Type B pancreatic cell (in vitro differentiated cells): ENCODE results near the gene NFKBIL1. TPM values are rescaled to one million over a fixed set of nuclear protein-coding genes. Genes with fewer than 3 reads are reported as not detected.

Source experiments
- DNase-seq: peaks from one replicate; pipeline ENCODE4 v3.0.0; 2021; ENCODE audit warnings: mixed read lengths; ENCODE audit not compliant: unreplicated experiment; ENCODE audit errors: extremely low spot score
- H3K27ac Mint-ChIP-seq: 2 replicates; pipeline ENCODE4 v1.8.0; 2021; ENCODE audit warnings: mild to moderate bottlenecking, mixed read lengths
- H3K27me3 Mint-ChIP-seq: 2 replicates; pipeline ENCODE4 v1.8.0; 2021; ENCODE audit warnings: mixed read lengths
- H3K36me3 Mint-ChIP-seq: 2 replicates; pipeline ENCODE4 v1.8.0; 2021; ENCODE audit warnings: mixed read lengths
- H3K4me1 Mint-ChIP-seq: one replicate; pipeline ENCODE4 v1.8.0; 2021; ENCODE audit warnings: mixed read lengths; ENCODE audit not compliant: unreplicated experiment
- H3K4me3 Mint-ChIP-seq: 2 replicates; pipeline ENCODE4 v1.8.0; 2021; ENCODE audit warnings: mild to moderate bottlenecking, mixed read lengths
- H3K9me3 Mint-ChIP-seq: 2 replicates; pipeline ENCODE4 v1.8.0; 2021; ENCODE audit warnings: mixed read lengths
- total RNA-seq: library from RNA; stranded (reverse); gene quantifications from 2 replicates; pipeline ENCODE4 v1.2.1, GENCODE V29; 2021; ENCODE audit warnings: low replicate concordance
- TF ChIP-seq, protein P1 (sequence below): fragments of 200-600 bp; sonication (generic); conservative IDR thresholded peaks from 2 replicates; pipeline ENCODE4 v1.5.0; 2021; ENCODE audit warnings: antibody characterized with exemption, mild to moderate bottlenecking

The NFKBIL1 gene
- total RNA-seq, 1 donor from 2014 or later: 24.2 TPM

DNA sequence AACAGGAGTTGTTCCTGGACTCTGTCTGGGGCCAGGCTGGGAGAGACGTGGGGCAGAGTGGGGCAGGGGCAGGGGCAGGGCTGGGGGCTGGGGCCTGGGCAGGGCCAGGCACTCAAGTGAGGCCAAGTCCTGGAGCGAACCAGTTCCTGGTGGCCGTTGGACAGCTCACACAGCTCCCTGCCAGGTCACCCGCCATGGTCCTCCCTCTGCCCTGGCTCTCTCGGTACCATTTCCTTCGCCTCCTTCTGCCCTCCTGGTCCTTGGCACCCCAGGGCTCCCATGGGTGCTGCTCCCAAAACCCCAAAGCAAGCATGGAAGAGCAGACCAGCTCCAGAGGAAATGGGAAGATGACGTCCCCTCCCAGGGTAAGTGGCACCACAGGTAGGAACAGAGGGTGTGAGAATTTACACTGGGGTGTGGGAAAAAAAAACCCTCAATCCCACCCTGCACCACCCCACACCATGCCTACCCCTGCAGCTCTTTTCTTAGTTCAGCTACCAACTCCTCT, 18.5 kb upstream of the NFKBIL1 start, which contains the start of gene MCCD1:
TSS of gene MCCD1 (plus strand) at position 142 of the 508 bp plus-strand sequence. CDS start at position 195, 53 bp downstream.
- Mint-ChIP-seq H3K27me3 (no peaks in the 10 kb centered on the region), H3K9me3 (no peaks in the 10 kb centered on the region), H3K27ac (peak within 1 kb of the TSS; percentile 70), H3K36me3 (peaks cover 36% of the 10 kb centered on the region), H3K4me1 (peaks cover 4% of the 10 kb centered on the region), H3K4me3 (no peak within 1 kb of the TSS)
- TF ChIP-seq, protein P1, sequence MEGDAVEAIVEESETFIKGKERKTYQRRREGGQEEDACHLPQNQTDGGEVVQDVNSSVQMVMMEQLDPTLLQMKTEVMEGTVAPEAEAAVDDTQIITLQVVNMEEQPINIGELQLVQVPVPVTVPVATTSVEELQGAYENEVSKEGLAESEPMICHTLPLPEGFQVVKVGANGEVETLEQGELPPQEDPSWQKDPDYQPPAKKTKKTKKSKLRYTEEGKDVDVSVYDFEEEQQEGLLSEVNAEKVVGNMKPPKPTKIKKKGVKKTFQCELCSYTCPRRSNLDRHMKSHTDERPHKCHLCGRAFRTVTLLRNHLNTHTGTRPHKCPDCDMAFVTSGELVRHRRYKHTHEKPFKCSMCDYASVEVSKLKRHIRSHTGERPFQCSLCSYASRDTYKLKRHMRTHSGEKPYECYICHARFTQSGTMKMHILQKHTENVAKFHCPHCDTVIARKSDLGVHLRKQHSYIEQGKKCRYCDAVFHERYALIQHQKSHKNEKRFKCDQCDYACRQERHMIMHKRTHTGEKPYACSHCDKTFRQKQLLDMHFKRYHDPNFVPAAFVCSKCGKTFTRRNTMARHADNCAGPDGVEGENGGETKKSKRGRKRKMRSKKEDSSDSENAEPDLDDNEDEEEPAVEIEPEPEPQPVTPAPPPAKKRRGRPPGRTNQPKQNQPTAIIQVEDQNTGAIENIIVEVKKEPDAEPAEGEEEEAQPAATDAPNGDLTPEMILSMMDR: no peak
- no peak for DNase-seq

DNA sequence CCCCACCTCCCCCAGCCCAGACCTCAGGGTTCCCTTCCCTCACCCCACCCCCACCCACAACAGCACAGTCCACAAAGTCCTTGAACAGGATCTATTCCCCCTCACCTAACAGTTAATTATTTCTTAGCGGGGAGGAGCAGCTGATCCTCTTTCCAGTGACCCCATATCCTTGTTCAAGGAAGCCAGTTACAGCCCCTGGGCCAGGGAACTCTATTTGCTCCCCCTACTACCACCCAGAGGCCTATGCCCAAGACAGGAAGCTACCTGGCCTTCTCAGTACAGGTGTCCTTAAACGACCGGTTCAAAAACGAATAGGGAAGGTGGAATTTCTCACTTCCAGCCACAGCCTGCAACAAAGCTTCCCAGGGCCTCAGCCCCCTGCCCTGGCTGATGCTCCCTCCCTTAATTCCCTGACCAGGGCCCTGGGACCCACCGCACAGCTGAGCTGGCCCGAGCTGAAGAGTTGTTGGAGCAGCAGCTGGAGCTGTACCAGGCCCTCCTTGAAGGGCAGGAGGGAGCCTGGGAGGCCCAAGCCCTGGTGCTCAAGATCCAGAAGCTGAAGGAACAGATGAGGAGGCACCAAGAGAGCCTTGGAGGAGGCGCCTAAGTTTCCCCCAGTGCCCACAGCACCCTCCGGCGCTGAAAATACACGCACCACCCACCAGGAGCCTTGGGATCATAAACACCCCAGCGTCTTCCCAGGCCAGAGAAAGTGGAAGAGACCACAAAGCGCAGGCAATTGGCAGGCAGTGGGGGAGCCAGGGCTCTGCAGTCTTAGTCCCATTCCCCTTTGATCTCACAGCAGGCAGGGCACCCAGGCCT, 17.9 kb upstream of the NFKBIL1 start:
- H3K4me3 Mint-ChIP-seq: no peak overlapping the region
- H3K36me3 Mint-ChIP-seq: peaks cover 36% of the 10 kb centered on the region
- TF ChIP-seq, protein P1: no peak
- H3K4me1 Mint-ChIP-seq: peaks cover 4% of the 10 kb centered on the region
- H3K9me3 Mint-ChIP-seq: no peaks in the 10 kb centered on the region
- no peak overlapping the region for H3K27ac Mint-ChIP-seq
- DNase-seq: no peak
- no peaks in the 10 kb centered on the region for H3K27me3 Mint-ChIP-seq

DNA sequence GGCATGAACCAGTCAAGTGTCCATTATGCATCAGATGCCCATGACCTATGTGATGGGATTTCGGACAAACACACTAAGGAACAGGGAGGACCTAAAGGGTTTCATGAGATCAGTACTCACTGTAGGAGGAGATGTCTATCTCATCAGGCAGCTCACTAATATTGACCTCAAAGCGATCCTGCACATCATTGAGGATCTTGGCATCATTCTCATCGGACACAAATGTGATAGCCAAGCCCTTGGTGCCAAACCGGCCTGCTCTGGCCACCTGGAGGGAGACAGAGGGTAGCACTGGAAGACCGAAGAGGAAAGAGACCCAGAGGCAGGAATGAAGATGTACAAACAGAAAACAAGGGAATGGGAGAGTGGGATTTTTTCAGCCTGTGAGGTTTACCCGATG, 16.7 kb upstream of the NFKBIL1 start:
- DNase-seq: no peak
- TF ChIP-seq, protein P1: no peak
- H3K4me1 Mint-ChIP-seq: peaks cover 4% of the 10 kb centered on the region
- no peak overlapping the region for H3K4me3 Mint-ChIP-seq
- H3K27me3 Mint-ChIP-seq: no peaks in the 10 kb centered on the region
- H3K27ac Mint-ChIP-seq: peak overlapping the region; percentile 68
- H3K36me3 Mint-ChIP-seq: peaks cover 44% of the 10 kb centered on the region
- no peaks in the 10 kb centered on the region for H3K9me3 Mint-ChIP-seq

DNA sequence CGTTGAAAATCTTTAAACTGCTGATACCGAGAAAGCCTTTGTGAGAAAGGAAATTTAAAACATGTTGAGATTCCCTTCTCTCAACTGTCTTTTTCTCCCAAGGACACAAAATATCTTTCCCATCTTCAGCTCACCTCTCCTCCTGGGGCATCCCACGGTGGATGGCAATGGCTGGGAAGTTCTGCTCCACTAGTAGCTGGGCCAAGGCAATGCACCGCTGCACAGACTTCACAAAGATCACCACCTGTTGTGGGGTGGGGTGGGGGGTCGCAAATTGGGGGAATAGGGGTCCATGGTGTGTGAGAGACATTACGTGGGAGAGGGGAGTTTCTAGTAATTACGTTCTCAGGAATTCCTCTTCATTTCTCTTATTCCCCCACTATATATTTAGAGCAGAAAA, 16.2 kb upstream of the NFKBIL1 start:
- no peak overlapping the region for H3K27ac Mint-ChIP-seq
- H3K36me3 Mint-ChIP-seq: peaks cover 50% of the 10 kb centered on the region
- H3K27me3 Mint-ChIP-seq: no peaks in the 10 kb centered on the region
- TF ChIP-seq, protein P1: no peak
- peaks cover 4% of the 10 kb centered on the region for H3K4me1 Mint-ChIP-seq
- H3K9me3 Mint-ChIP-seq: no peaks in the 10 kb centered on the region
- no peak overlapping the region for H3K4me3 Mint-ChIP-seq
- no peak for DNase-seq

DNA sequence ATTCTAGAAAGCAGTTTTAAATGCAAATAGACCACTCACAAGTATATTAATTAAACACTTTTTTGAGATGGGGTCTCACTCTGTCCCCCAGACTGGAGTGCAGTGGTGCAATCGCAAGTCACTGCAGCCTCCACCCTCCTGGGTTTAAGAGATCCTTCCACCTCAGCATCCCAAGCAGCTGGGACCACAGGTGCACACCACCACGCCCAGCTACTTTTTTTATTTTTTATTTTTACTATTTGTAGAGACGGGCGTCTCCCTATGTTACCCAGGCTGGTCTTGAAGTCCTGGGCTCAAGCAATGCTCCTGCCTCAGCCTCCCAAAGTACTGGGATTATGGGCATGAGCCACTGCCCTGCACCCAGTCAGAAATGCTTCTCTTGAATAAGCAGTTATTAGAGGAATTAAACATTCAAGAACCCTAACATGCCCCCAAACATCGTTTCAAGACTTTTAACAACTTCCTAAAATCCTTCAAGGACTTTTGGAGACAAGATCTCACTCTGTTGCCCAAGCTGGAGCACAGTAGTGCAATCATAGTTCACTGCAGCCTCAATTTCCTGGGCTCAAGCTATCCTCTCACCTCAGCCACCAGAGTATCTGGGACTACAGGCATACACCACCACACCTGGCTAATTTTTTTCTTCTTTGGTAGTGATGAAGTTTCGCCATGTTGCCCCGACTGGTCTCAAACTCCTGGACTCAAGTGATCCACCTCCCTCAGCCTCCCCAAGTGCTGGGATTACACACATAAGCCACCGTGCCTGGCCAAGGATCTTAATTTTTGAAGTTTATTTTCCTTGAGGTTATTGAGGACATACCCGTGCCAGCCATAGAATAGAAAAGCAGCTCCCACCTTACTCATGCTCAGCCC, 15.4 kb upstream of the NFKBIL1 start:
- Mint-ChIP-seq H3K4me1 (peaks cover 4% of the 10 kb centered on the region), H3K27ac (no peak overlapping the region), H3K36me3 (peaks cover 55% of the 10 kb centered on the region), H3K27me3 (no peaks in the 10 kb centered on the region), H3K4me3 (no peak overlapping the region), H3K9me3 (no peaks in the 10 kb centered on the region)
- TF ChIP-seq, protein P1: no peak
- no peak for DNase-seq
